Common myeloid progenitor, CD34-positive (primary cell): ENCODE results near the gene PCTP.

Source experiments
- CTCF ChIA-PET: fragments of 350-600 bp; sonication (Branson Sonifier 250); formaldehyde crosslinking; loops from one replicate; lab custom pipeline; 2021; ENCODE audit warnings: antibody characterized with exemption; lab: Charles Lee
- POLR2A ChIA-PET: fragments of 350-600 bp; sonication (Branson Sonifier 250); formaldehyde crosslinking; loops from one replicate; lab custom pipeline; 2021; ENCODE audit warnings: antibody characterized with exemption; lab: Charles Lee
- DNase-seq, 3 donors: peaks; one replicate each; pipeline versions ENCODE4 v3.0.0 to v3.0.0-alpha.2; 2013
- H3K27ac ChIP-seq, 2 experiments: 1 replicate in 1 of 2; 2 replicates in 1 of 2; pipeline ENCODE4 v1.7.0; 2013; ENCODE audit warnings: inconsistent platforms in 2 of 2, low read length in 2 of 2, mild to moderate bottlenecking in 2 of 2, low read depth in 1 of 2, moderate library complexity in 1 of 2; ENCODE audit not compliant: severe bottlenecking in 2 of 2, insufficient read depth in 1 of 2, poor library complexity in 1 of 2
- H3K27me3 ChIP-seq, 5 experiments: replicated peaks in 2 of 5; 1 replicate in 3 of 5; 2 replicates in 2 of 5; pipeline versions ENCODE4 v1.6.1 to v1.7.0; 2013; ENCODE audit warnings: low read length in 4 of 5, mild to moderate bottlenecking in 2 of 5, moderate library complexity in 2 of 5, inconsistent platforms in 1 of 5; ENCODE audit not compliant: insufficient read depth in 5 of 5, control insufficient read depth in 4 of 5
- H3K36me3 ChIP-seq, 4 experiments: 1 replicate in 2 of 4; 2 replicates in 2 of 4; pipeline versions ENCODE4 v1.6.1 to v1.7.0; 2013; ENCODE audit warnings: low read length in 3 of 4, control low read depth in 1 of 4, mild to moderate bottlenecking in 1 of 4; ENCODE audit not compliant: control insufficient read depth in 4 of 4, insufficient read depth in 4 of 4
- H3K4me1 ChIP-seq, 4 experiments: 1 replicate in 3 of 4; 2 replicates in 1 of 4; pipeline versions ENCODE4 v1.6.1 to v1.7.1; 2013; ENCODE audit warnings: low read length in 3 of 4, mild to moderate bottlenecking in 3 of 4, control low read depth in 1 of 4, inconsistent platforms in 1 of 4, moderate library complexity in 1 of 4; ENCODE audit not compliant: control insufficient read depth in 4 of 4, insufficient read depth in 4 of 4; ENCODE audit errors: control extremely low read depth in 1 of 4
- H3K4me3 ChIP-seq, 7 experiments: 1 replicate in 4 of 7; 2 replicates in 3 of 7; pipeline versions ENCODE4 v1.5.1 to v1.7.0; 2013; ENCODE audit warnings: mild to moderate bottlenecking in 7 of 7, low read length in 6 of 7, moderate library complexity in 6 of 7, inconsistent platforms in 2 of 7, low read depth in 2 of 7, control low read depth in 1 of 7; ENCODE audit not compliant: insufficient read depth in 4 of 7, control insufficient read depth in 1 of 7; ENCODE audit errors: extremely low read depth in 1 of 7
- H3K9me3 ChIP-seq, 5 experiments: 1 replicate in 4 of 5; 2 replicates in 1 of 5; pipeline versions ENCODE4 v1.6.1 to v1.7.1; 2013; ENCODE audit warnings: low read length in 4 of 5, mild to moderate bottlenecking in 2 of 5, inconsistent platforms in 1 of 5, low read depth in 1 of 5, moderate library complexity in 1 of 5; ENCODE audit not compliant: control insufficient read depth in 4 of 5, insufficient read depth in 2 of 5; ENCODE audit errors: control extremely low read depth in 1 of 5
- WGBS: methylation state at CpG from one replicate; pipeline ENCODE4 v1.1.5; 2013; ENCODE audit not compliant: insufficient coverage; 5-methylcytosine and 5-hydroxymethylcytosine counted together

The PCTP gene

DNA sequence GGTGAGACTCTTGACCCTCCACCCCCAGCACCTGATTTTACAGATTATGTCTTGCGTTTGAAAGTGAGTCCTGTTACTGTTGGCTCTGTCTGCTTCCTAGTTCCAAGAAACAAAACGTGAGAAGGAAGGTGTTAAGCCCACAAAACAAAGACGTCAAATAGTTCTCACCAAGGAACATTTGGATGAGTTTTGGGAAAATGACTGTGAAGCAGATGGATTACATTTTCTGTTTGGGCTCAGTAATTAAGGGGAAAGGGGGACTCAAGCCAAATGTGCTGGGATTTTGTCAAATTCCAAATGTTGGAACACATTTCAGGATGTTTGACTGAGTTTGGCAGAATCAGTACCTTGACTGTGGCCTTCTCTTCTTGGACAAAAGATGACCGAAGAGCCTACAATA lies 71.2 kb downstream of the PCTP start:
- ChIA-PET CTCF (interaction anchor here (1.6 to 3.5 kb wide), 2 partner anchors 295 to 298 kb away, joined by 4 to 10 read pairs; no protein-coding TSS in a partner anchor), POLR2A (no interaction called here)
- Histone ChIP-seq H3K9me3 (peaks cover 0 to 7% (median 1%) of the 10 kb centered on the region in 5 experiments), H3K4me1 (peaks cover 6 to 15% (median 7%) of the 10 kb centered on the region in 4 experiments), H3K36me3 (no peaks in the 10 kb centered on the region), H3K27ac (no peak overlapping the region), H3K27me3 (no peaks in the 10 kb centered on the region), H3K4me3 (no peak overlapping the region)
- DNase-seq: no peak
- WGBS: 100% methylated on average over 2 of the region's 4 CpGs

- peaks cover 0 to 4% (median 1%) of the 10 kb centered on the region in 5 experiments for H3K9me3 ChIP-seq
- no peaks in the 10 kb centered on the region for H3K4me1 ChIP-seq
- ChIA-PET POLR2A (no interaction called here), CTCF (interaction anchor here (0.7 to 3.5 kb wide), 2 partner anchors 43 to 299 kb away, joined by 3 to 10 read pairs; no protein-coding TSS in a partner anchor)
- H3K4me3 ChIP-seq: no peak overlapping the region
- no peaks in the 10 kb centered on the region for H3K27me3 ChIP-seq
- WGBS: 61% methylated on average over 2 of the region's 2 CpGs
- no peaks in the 10 kb centered on the region for H3K36me3 ChIP-seq
- H3K27ac ChIP-seq: no peak overlapping the region
- peak; percentile 10 to 19 (median 14) for DNase-seq
Measured at GRCh38 chr17:55825213-55825612, 74.4 kb downstream of the PCTP start.
